Esophagus squamous epithelium (tissue), 4 donors: ENCODE results near the gene MRFAP1L1.

ENCODE experiments used
- CTCF ChIP-seq, 6 experiments: fragments of 450-650 bp in 4 of 6; fragments of 200-600 bp in 2 of 6; sonication (generic) in 2 of 6; IDR thresholded peaks; one replicate each; pipeline ENCODE4 v1.5.1; 2016 to 2019; ENCODE audit warnings: antibody characterized with exemption in 6 of 6, mild to moderate bottlenecking in 4 of 6, moderate library complexity in 4 of 6
- POLR2A ChIP-seq, 4 donors: fragments of 450-650 bp; IDR thresholded peaks; one replicate each; pipeline ENCODE4 v1.6.1; 2017; ENCODE audit warnings: antibody characterized with exemption in 4 of 4, mild to moderate bottlenecking in 4 of 4, moderate library complexity in 3 of 4

DNA sequence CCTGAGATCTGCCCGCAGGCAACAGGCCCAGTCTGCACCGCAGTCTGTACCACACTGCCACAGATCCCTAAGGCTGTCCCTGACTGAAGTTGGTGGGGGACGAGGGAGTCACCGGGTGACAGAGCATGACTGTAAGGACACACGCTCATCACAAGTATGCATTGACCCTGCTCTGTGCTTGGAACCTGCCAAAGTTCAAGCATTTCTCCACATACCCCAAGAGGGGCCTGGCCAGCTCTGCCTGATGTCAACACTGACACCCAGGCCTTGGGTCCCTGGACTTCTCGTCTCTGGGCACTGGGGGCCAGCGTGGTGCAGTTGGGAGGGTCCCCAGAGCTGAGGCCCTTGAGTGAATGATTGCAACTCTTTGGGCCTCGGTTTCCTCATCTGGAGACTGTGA is 14.2 kb upstream of the MRFAP1L1 start:
- no peak for TF ChIP-seq CTCF (IDR thresholded peaks at IDR 0.05)
- TF ChIP-seq POLR2A (IDR thresholded peaks at IDR 0.05), result no peak
